Activated CD8-positive, alpha-beta T cell treated with anti-CD3 and anti-CD28 coated beads for 36 hours (primary cell): ENCODE results near the gene CITED1. TPM values are rescaled to one million over a fixed set of nuclear protein-coding genes. Genes with fewer than 3 reads are reported as not detected.

Experiments used
- ATAC-seq: fragments of 200-7000 bp; cut with Tn5 transposase; one replicate; pipeline ENCODE4 v1.10.0; 2021; ENCODE audit warnings: mild to moderate bottlenecking, moderate library complexity
- CTCF ChIA-PET: fragments of 350-600 bp; sonication (Branson Sonifier 250); formaldehyde crosslinking; loops from one replicate; lab custom pipeline; 2021; ENCODE audit warnings: antibody characterized with exemption; lab: Charles Lee
- POLR2A ChIA-PET: fragments of 350-600 bp; sonication (Branson Sonifier 250); formaldehyde crosslinking; loops from one replicate; lab custom pipeline; 2021; ENCODE audit warnings: antibody characterized with exemption; lab: Charles Lee
- DNase-seq: peaks from one replicate; pipeline ENCODE4 v3.0.0-alpha.2; 2020
- H3K27ac Mint-ChIP-seq: one replicate; pipeline ENCODE4 v1.8.0; 2021; ENCODE audit warnings: mild to moderate bottlenecking, mixed read lengths
- H3K27me3 Mint-ChIP-seq: one replicate; pipeline ENCODE4 v1.8.0; 2021; ENCODE audit warnings: mixed read lengths
- H3K36me3 Mint-ChIP-seq: one replicate; pipeline ENCODE4 v1.8.0; 2021; ENCODE audit warnings: low read depth, mixed read lengths
- H3K4me1 Mint-ChIP-seq: one replicate; pipeline ENCODE4 v1.8.0; 2021; ENCODE audit warnings: low read depth, mixed read lengths
- H3K4me3 Mint-ChIP-seq: one replicate; pipeline ENCODE4 v1.8.0; 2021; ENCODE audit warnings: mild to moderate bottlenecking, moderate library complexity, mixed read lengths
- H3K9me3 Mint-ChIP-seq: one replicate; pipeline ENCODE4 v1.8.0; 2021; ENCODE audit warnings: mixed read lengths
- intact Hi-C: fragments of 100-400 bp; cut with micrococcal nuclease; formaldehyde crosslinking; loops from one replicate; pipeline ENCODE4 v1.10.0; 2022
- total RNA-seq, 2 experiments: library from RNA; stranded (reverse); gene quantifications; one replicate each; pipeline ENCODE4 v1.2.3, GENCODE V29; 2021
- TF ChIP-seq, protein P1 (sequence below): fragments of 200-600 bp; IDR thresholded peaks from one replicate; pipeline ENCODE4 v1.8.0; 2022; ENCODE audit warnings: antibody characterized with exemption, mild to moderate bottlenecking

The CITED1 gene, protein sequence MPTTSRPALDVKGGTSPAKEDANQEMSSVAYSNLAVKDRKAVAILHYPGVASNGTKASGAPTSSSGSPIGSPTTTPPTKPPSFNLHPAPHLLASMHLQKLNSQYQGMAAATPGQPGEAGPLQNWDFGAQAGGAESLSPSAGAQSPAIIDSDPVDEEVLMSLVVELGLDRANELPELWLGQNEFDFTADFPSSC
- not detected for total RNA-seq

- Mint-ChIP-seq H3K27me3 (peaks cover 52% of the 10 kb centered on the region), H3K4me3 (peak within 1 kb of the TSS; percentile 68), H3K9me3 (no peaks in the 10 kb centered on the region), H3K36me3 (no peaks in the 10 kb centered on the region), H3K27ac (no peak within 1 kb of the TSS), H3K4me1 (peaks cover 21% of the 10 kb centered on the region)
- ATAC-seq (peak; percentile 38), DNase-seq (peak; percentile 19)
- ChIA-PET CTCF (no interaction called here), POLR2A (interaction anchor here (2.8 kb wide), 1 partner anchor 29 kb away, joined by 14 read pairs; the partner anchor contains the start of gene RPS4X)
- intact Hi-C loops = loop anchor here (10.0 kb wide), 1 partner anchor 239 kb away; no protein-coding TSS in a partner anchor
- TF ChIP-seq, protein P1, sequence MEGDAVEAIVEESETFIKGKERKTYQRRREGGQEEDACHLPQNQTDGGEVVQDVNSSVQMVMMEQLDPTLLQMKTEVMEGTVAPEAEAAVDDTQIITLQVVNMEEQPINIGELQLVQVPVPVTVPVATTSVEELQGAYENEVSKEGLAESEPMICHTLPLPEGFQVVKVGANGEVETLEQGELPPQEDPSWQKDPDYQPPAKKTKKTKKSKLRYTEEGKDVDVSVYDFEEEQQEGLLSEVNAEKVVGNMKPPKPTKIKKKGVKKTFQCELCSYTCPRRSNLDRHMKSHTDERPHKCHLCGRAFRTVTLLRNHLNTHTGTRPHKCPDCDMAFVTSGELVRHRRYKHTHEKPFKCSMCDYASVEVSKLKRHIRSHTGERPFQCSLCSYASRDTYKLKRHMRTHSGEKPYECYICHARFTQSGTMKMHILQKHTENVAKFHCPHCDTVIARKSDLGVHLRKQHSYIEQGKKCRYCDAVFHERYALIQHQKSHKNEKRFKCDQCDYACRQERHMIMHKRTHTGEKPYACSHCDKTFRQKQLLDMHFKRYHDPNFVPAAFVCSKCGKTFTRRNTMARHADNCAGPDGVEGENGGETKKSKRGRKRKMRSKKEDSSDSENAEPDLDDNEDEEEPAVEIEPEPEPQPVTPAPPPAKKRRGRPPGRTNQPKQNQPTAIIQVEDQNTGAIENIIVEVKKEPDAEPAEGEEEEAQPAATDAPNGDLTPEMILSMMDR = no peak
Measured at GRCh38 chrX:72305286-72306084, at the start of gene CITED1. TSS of gene CITED1 (minus strand) at chrX:72305914. CDS start at chrX:72302869, 3,045 bp downstream.

DNA sequence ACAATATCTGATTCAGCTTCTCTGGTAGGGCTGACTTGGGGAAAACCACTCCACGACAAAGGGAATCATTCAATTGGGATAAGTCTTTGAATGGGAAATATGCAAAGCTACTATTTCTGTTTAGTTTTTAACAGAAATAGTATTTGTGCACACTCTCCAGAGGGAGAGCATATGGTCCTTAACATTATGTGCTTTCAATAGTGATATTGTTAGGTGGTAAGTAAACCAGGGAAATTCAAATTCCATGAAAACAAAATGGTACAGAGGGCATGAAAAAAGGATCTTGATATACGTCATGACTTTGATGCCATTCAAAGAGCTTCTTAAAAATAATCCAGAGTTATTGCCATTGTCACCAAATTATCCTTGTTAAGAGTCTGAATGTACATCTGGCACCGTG, 47.1 kb upstream of the CITED1 start:
- ATAC-seq (no peak), DNase-seq (no peak)
- TF ChIP-seq, protein P1 = no peak
- intact Hi-C loops = no loop called here
- Mint-ChIP-seq H3K9me3 (no peaks in the 10 kb centered on the region), H3K4me1 (peaks cover 11% of the 10 kb centered on the region), H3K27ac (no peak overlapping the region), H3K36me3 (no peaks in the 10 kb centered on the region), H3K27me3 (no peaks in the 10 kb centered on the region), H3K4me3 (no peak overlapping the region)
- POLR2A ChIA-PET = no interaction called here
- CTCF ChIA-PET = no interaction called here

GRCh38 chrX:72351606-72352334, 46.1 kb upstream of the CITED1 start:
- H3K27ac Mint-ChIP-seq = no peak overlapping the region
- intact Hi-C loops = no loop called here
- no peaks in the 10 kb centered on the region for H3K36me3 Mint-ChIP-seq
- ChIA-PET POLR2A (no interaction called here), CTCF (no interaction called here)
- ATAC-seq (no peak), DNase-seq (no peak)
- TF ChIP-seq, protein P1 = no peak
- no peaks in the 10 kb centered on the region for H3K9me3 Mint-ChIP-seq
- peaks cover 11% of the 10 kb centered on the region for H3K4me1 Mint-ChIP-seq
- no peak overlapping the region for H3K4me3 Mint-ChIP-seq
- no peaks in the 10 kb centered on the region for H3K27me3 Mint-ChIP-seq

DNA sequence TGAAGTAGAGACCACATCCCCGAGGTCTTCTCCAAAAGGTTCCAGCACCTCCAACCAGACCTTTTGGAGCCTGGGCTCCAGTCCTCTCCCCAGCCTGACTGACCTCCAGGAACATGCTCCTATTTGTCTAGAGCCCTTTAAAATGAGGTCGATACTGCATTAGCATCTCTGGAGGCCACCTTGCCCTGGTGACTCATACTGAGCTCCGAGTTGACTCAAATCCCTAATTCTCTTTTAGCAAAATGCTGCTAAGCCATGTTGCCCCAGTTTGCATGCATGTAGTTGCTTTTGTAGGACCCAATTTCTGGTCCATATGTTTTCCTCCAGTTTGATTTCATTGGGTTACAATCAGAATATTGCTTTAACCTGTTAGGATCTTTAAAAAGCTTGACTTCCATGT, 43.5 kb upstream of the CITED1 start:
- H3K36me3 Mint-ChIP-seq = no peaks in the 10 kb centered on the region
- DNase-seq = peak; percentile 24
- peaks cover 11% of the 10 kb centered on the region for H3K4me1 Mint-ChIP-seq
- ChIA-PET CTCF (no interaction called here), POLR2A (interaction anchor here (1.2 kb wide), 1 partner anchor 48 kb away, joined by 3 read pairs; no protein-coding TSS in a partner anchor)
- H3K27ac Mint-ChIP-seq = peak overlapping the region; percentile 73
- TF ChIP-seq, protein P1 = no peak
- intact Hi-C loops = no loop called here
- H3K27me3 Mint-ChIP-seq = no peaks in the 10 kb centered on the region
- peak overlapping the region; percentile 12 for H3K4me3 Mint-ChIP-seq
- no peaks in the 10 kb centered on the region for H3K9me3 Mint-ChIP-seq
- ATAC-seq = peak; percentile 61
